Stromal cell of bone marrow (primary cell): ENCODE results near the gene RBBP8NL.
"Not testable (repeated sequence)": the region's sequence is repeated elsewhere in the genome, so short reads cannot be mapped to it uniquely, and the experiment has no call there.

ENCODE experiments used
- DNase-seq: peaks from one replicate; pipeline ENCODE4 v3.0.0-alpha.2; 2012; ENCODE audit warnings: low read depth

The RBBP8NL gene

GRCh38 chr20:62445553-62446340 lies 18.4 kb upstream of the RBBP8NL start:
- no peak for DNase-seq

GRCh38 chr20:62444286-62444685 lies 16.9 kb upstream of the RBBP8NL start:
- DNase-seq, result no peak

GRCh38 chr20:62441987-62442539 lies 14.7 kb upstream of the RBBP8NL start:
- no peak for DNase-seq

DNA sequence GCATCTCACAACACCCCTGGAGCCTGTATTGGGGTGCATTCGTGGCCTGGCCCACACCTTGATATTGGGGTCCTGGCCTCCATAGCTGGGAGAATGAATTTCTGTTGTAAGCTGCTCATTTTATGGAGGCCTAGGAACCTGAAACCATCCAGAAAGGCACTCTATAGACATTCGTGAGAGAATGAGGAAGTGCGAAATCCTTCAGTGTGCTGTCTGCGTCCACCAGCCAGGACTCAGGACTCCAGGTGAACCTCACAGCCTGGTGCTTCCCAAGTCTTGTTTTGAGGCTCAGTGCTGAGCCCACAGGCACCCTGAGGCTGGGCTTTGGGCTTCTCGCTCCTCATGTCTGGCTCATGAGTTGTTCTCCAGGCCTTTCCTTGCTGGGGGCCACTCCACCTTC lies 11.9 kb upstream of the RBBP8NL start:
- DNase-seq, result no peak

DNA sequence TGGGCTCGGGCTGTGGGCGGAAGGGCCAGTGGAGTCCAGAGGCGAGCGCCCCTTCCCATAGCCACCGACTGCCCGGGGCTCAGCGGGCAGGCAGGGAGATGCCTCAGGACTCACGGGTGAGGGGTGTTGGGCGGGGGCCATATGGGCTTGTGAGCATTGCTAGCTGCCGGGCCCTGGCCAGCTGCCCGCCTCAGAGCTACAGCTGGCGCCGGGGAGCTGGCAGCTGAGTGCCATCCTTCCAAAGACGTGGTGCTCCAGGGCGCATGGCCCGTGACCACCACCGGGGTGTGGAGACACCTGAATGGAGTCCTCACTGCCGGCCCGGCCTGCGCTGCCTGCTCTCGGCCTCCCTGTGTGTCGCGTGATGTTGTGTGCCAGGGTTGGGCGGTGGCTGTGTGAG lies 10.6 kb upstream of the RBBP8NL start:
- no peak for DNase-seq

GRCh38 chr20:62437496-62437895 lies 10.2 kb upstream of the RBBP8NL start:
- DNase-seq, result no peak

- DNase-seq, result no peak
Measured at GRCh38 chr20:62436692-62437091, 9.4 kb upstream of the RBBP8NL start.

- DNase-seq, result no peak
Measured at GRCh38 chr20:62433658-62434497, 6.5 kb upstream of the RBBP8NL start.

DNA sequence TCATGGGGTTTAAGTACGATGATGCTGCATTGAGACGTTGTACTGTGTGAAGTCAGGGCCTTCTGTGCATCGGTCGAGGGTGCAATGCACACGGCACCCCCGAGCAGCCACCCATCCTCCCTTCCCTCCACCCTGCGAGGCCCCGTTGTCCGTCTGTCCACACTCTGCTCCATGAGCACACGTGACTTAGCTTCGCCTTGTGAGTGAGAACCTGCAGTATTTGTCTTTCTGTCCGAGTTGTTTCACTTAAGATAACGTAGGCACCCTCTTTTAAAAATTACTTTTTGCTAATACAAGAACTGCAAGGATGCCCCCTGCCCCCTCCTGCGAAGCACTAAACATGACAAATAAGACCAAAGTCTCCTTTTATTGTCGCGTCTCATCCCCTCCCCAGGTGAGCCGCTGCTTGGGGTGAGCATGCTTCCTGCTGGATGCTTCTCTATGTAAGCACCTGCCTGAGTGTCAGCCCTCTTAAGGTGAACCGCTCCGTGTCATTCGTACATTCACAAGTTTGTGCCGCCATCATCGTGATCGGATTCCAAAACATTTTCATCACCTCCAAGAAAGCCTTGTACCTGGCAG lies 3.6 kb upstream of the RBBP8NL start:
- no peak for DNase-seq

- DNase-seq, result no peak
Measured at GRCh38 chr20:62430311-62430853, 3.0 kb upstream of the RBBP8NL start.

- DNase-seq, result no peak
Measured at GRCh38 chr20:62429455-62430310, 2.3 kb upstream of the RBBP8NL start.

DNA sequence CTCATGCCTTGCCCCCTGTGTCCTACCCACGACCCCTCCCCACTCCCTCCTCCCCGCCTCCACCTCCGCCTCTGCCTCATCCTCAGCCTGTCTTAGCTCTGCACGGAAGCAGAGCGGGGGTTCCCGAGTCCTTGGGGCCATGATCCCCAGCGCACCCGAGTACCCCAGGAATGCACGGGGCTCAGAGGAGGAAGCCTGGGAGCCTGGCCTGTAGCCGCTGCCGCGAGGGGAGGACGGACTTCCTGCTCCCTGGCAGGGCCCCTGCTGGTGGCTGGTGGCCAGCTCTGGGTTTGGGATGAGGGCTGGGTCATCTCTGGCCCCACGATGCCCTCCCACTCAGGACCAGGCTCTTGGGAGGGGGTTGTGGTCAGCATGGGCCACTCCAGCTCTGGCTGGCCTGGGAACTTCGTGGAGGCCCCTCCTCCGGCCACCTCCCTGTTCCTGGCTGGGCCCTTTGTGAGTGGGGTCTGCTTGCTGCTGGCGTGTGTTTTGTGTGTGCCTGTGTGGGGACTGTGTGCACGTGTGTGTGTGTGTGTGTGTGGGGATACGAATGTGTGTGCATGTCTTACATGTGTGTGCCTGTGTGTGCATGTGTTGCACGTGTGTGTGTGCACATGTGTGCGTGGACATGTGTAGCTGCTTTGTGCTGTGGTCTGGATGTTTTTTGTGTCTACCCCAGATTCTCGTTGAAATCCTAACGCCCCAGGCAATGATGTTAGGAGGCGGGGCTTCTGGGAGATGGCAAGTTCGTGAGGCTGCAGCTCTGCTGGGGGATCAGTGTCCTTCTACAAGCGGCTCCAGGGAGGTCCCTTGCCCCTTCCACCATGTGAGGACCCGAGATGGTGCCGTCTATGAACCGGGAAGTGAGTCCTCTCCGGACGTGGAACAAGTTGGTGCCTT lies 1.3 kb upstream of the RBBP8NL start:
- DNase-seq, result no peak

DNA sequence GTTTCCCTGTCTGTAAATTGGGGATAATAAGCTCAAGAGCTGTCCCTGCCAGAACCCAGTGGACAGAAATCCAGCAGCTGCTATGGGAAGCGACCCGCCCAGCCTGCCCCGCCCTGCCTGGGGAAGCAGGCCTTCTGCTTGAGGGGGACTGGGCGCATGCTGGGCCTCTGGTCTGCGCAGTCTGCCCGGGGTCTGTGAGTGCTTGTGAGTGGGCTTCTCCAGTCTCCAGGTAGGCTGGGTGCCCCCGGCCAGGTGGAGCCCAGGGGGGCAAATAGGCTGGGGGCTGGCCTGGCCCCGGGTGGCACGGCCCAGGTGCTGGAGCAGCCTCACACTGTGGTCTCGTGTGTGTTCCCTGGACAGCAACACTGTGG lies 648 bp upstream of the RBBP8NL start:
- no peak for DNase-seq

- DNase-seq, result no peak
Measured at GRCh38 chr20:62426699-62427131, 624 bp downstream of the RBBP8NL start.

DNA sequence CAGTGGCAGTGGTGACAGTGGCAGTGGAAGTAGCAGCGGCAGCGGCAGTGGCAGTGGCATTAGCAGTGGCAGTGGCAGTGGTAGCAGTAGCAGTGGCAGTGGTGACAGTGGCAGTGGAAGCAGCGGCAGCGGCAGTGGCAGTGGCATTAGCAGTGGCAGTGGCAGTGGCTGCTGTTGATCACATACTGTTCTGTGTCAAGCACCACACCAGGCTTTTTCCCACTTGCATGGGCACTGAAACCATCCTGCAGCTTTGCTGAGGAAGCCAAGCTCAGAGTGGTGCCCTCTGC lies 1.3 kb downstream of the RBBP8NL start:
- DNase-seq, result not testable (repeated sequence)

DNA sequence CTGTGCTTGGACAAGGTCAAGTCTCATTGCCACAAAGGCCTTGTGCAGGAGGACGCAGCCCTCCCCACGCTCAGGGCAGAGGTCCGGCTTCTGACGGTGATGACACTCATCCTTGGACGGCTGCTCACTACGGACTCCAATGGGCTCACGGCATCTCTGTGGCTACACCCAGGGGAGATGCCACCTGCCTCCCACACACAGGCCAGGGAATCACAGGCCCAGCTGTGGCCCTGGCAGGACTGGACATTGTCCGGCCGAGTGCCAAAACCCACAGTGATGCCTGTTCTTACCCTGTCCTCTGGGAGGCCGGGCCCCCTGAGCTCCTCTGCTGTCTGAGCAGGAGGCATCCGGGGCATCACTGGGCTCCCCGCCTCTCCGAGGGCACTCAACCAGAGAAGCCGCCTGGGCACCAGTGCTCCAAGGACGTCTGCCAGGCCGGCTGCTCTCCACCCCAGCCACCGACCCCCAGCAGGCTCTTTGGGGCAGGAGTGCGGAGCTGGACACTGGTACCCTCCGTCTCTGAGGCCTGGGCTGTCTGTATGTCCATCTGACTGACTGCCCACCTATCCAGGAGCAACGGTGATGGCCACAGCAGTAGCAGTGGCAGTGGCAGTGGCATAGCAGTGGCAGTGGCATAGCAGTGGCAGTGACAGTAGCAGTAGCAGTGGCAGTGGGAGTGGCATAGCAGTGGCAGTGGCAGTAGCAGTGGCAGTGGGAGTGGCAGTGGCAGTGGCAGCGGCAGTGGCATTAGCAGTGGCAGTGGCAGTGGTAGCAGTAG lies 1.9 kb downstream of the RBBP8NL start:
- DNase-seq, result no peak

GRCh38 chr20:62424249-62425107 lies 2.9 kb downstream of the RBBP8NL start:
- no peak for DNase-seq

GRCh38 chr20:62423326-62423706 lies 4.0 kb downstream of the RBBP8NL start:
- no peak for DNase-seq
